H1 (cell line): ENCODE results near the gene USPL1. TPM values are rescaled to one million over a fixed set of nuclear protein-coding genes. Genes with fewer than 3 reads are reported as not detected.

Experiments used
- CTCF ChIA-PET: fragments of 300-600 bp; sonication (Branson Sonifier 250); formaldehyde crosslinking; loops from one replicate; lab custom pipeline; 2021; ENCODE audit not compliant: partially characterized antibody; lab: Charles Lee
- POLR2A ChIA-PET: fragments of 300-600 bp; sonication (Branson Sonifier 250); formaldehyde crosslinking; loops from one replicate; lab custom pipeline; 2021; ENCODE audit warnings: inconsistent platforms; ENCODE audit not compliant: partially characterized antibody; lab: Charles Lee
- DNase-seq, 2 experiments: peaks; one replicate each; pipeline versions ENCODE4 v3.0.0 to v3.0.0-alpha.2; 2010 to 2022; ENCODE audit warnings: low spot score in 2 of 2, low read depth in 1 of 2, mixed read lengths in 1 of 2
- FAIRE-seq: peaks from 2 replicates; lab custom pipeline; 2011; peaks lifted over from hg19 to GRCh38; lab: Jason Lieb, UNC
- H2AFZ ChIP-seq: 2 replicates; pipeline ENCODE4 v1.8.1; 2012; ENCODE audit warnings: low read length, inconsistent platforms
- H2AK5ac ChIP-seq: 2 replicates; pipeline ENCODE4 v1.6.1; 2013; ENCODE audit warnings: low read depth, low read length
- H2BK120ac ChIP-seq: replicated peaks from 2 replicates; pipeline ENCODE3; 2013; ENCODE audit warnings: low read depth, low read length, inconsistent platforms
- H2BK12ac ChIP-seq: 2 replicates; pipeline ENCODE4 v1.6.1; 2013; ENCODE audit warnings: low read depth, low read length
- H2BK15ac ChIP-seq: 2 replicates; pipeline ENCODE4 v1.6.1; 2013; ENCODE audit warnings: low read length
- H2BK20ac ChIP-seq: 2 replicates; pipeline ENCODE4 v1.6.1; 2013; ENCODE audit warnings: low read length
- H2BK5ac ChIP-seq: 2 replicates; pipeline ENCODE4 v1.6.1; 2013; ENCODE audit warnings: low read depth, low read length
- H3K14ac ChIP-seq: 2 replicates; pipeline ENCODE4 v1.6.1; 2013; ENCODE audit warnings: inconsistent platforms; ENCODE audit not compliant: insufficient read length
- H3K18ac ChIP-seq: 2 replicates; pipeline ENCODE4 v1.6.1; 2013; ENCODE audit warnings: low read length; ENCODE audit errors: extremely low read depth
- H3K23ac ChIP-seq: 2 replicates; pipeline ENCODE4 v1.6.1; 2013; ENCODE audit warnings: inconsistent platforms; ENCODE audit not compliant: insufficient read length
- H3K23me2 ChIP-seq: 2 replicates; pipeline ENCODE4 v1.6.1; 2013; ENCODE audit warnings: low read depth, low read length
- H3K27ac ChIP-seq: 2 replicates; pipeline ENCODE4 v1.6.1; 2011; ENCODE audit warnings: low read depth, low read length, inconsistent platforms
- H3K27me3 ChIP-seq, 4 experiments: replicated peaks in 1 of 4; 1 replicate in 1 of 4; 2 replicates in 3 of 4; pipeline versions ENCODE4 v1.6.1 to v1.8.1; 2011 to 2013; ENCODE audit warnings: low read length in 3 of 4, mild to moderate bottlenecking in 3 of 4, inconsistent platforms in 2 of 4, mixed read lengths in 2 of 4, moderate library complexity in 1 of 4; ENCODE audit not compliant: control insufficient read depth in 3 of 4, insufficient read depth in 3 of 4; ENCODE audit errors: extremely low read depth in 1 of 4
- H3K36me3 ChIP-seq, 4 experiments: 2 replicates each; pipeline versions ENCODE4 v1.6.1 to v1.8.1; 2011 to 2013; ENCODE audit warnings: mild to moderate bottlenecking in 4 of 4, low read length in 3 of 4, moderate library complexity in 2 of 4, control low read depth in 1 of 4, inconsistent platforms in 1 of 4; ENCODE audit not compliant: insufficient read depth in 4 of 4, control insufficient read depth in 2 of 4
- H3K4ac ChIP-seq: replicated peaks from 2 replicates; pipeline ENCODE3; 2013; ENCODE audit warnings: low read length, low read depth, mixed read lengths, inconsistent platforms; ENCODE audit not compliant: insufficient read length
- H3K4me1 ChIP-seq, 4 experiments: replicated peaks in 1 of 4; 1 replicate in 1 of 4; 2 replicates in 3 of 4; pipeline versions ENCODE4 v1.6.1 to v1.8.1; 2011 to 2013; ENCODE audit warnings: low read length in 3 of 4, inconsistent platforms in 2 of 4, mixed read lengths in 1 of 4; ENCODE audit not compliant: insufficient read depth in 4 of 4, control insufficient read depth in 3 of 4
- H3K4me2 ChIP-seq, 2 experiments: 2 replicates each; pipeline versions ENCODE4 v1.6.1 to v1.8.1; 2011 to 2013; ENCODE audit warnings: low read depth in 2 of 2, low read length in 2 of 2, control low read depth in 1 of 2, inconsistent platforms in 1 of 2, mild to moderate bottlenecking in 1 of 2; ENCODE audit not compliant: insufficient read depth in 1 of 2
- H3K4me3 ChIP-seq, 4 experiments: fragments of 200-600, 300-600 bp in 1 of 4; sonication (generic), shearing (Covaris generic), sonication (Bioruptor Twin) in 1 of 4; 2 replicates each; pipeline versions ENCODE4 v1.5.1 to v1.8.1; 2011 to 2016; ENCODE audit warnings: low read length in 4 of 4, low read depth in 3 of 4, control low read depth in 2 of 4, inconsistent platforms in 2 of 4, mild to moderate bottlenecking in 2 of 4, mixed read lengths in 1 of 4, moderate library complexity in 1 of 4; ENCODE audit not compliant: insufficient read depth in 2 of 4; ENCODE audit errors: extremely low read depth in 1 of 4
- H3K56ac ChIP-seq: replicated peaks from 2 replicates; pipeline ENCODE3; 2013; ENCODE audit warnings: low read depth, mild to moderate bottlenecking, mixed read lengths, low read length, inconsistent platforms; ENCODE audit not compliant: insufficient read length
- H3K79me1 ChIP-seq: 2 replicates; pipeline ENCODE4 v1.6.1; 2013; ENCODE audit warnings: low read depth, low read length, control low read depth
- H3K79me2 ChIP-seq, 2 experiments: 2 replicates each; pipeline versions ENCODE4 v1.6.1 to v1.8.1; 2012 to 2013; ENCODE audit warnings: low read length in 2 of 2, mild to moderate bottlenecking in 2 of 2, inconsistent platforms in 1 of 2; ENCODE audit not compliant: insufficient read depth in 2 of 2, control insufficient read depth in 1 of 2
- H3K9ac ChIP-seq, 4 experiments: replicated peaks in 1 of 4; 1 replicate in 1 of 4; 2 replicates in 3 of 4; pipeline versions ENCODE4 v1.6.1 to v1.8.1; 2011 to 2013; ENCODE audit warnings: low read depth in 3 of 4, low read length in 3 of 4, control low read depth in 2 of 4, mild to moderate bottlenecking in 2 of 4, moderate library complexity in 2 of 4, inconsistent platforms in 1 of 4; ENCODE audit errors: extremely low read depth in 1 of 4
- H3K9me3 ChIP-seq, 2 experiments: 2 replicates each; pipeline versions ENCODE4 v1.6.1 to v1.8.1; 2012 to 2013; ENCODE audit warnings: mild to moderate bottlenecking in 2 of 2, moderate library complexity in 2 of 2, control low read depth in 1 of 2, inconsistent platforms in 1 of 2, low read depth in 1 of 2, low read length in 1 of 2, mixed read lengths in 1 of 2; ENCODE audit not compliant: insufficient read depth in 2 of 2
- H4K20me1 ChIP-seq, 2 experiments: replicated peaks in 1 of 2; 2 replicates each; pipeline versions ENCODE3 to v1.8.1; 2011 to 2013; ENCODE audit warnings: inconsistent platforms in 2 of 2, low read length in 2 of 2, mild to moderate bottlenecking in 1 of 2; ENCODE audit not compliant: insufficient read depth in 2 of 2, control insufficient read depth in 1 of 2
- H4K5ac ChIP-seq: 2 replicates; pipeline ENCODE4 v1.6.1; 2013; ENCODE audit warnings: low read length, low read depth, mixed read lengths, inconsistent platforms; ENCODE audit not compliant: insufficient read length
- H4K8ac ChIP-seq: 2 replicates; pipeline ENCODE4 v1.8.0; 2013; ENCODE audit warnings: mild to moderate bottlenecking, moderate library complexity, low read length, inconsistent platforms; ENCODE audit not compliant: insufficient read depth; ENCODE audit errors: extremely low read depth
- H4K91ac ChIP-seq: replicated peaks from 2 replicates; pipeline ENCODE3; 2013; ENCODE audit warnings: low read length, mixed read lengths, inconsistent platforms; ENCODE audit not compliant: insufficient read length
- CTCF ChIP-seq, 3 experiments: IDR thresholded peaks; 1 replicate in 2 of 3; 2 replicates in 1 of 3; pipeline versions ENCODE4 v1.5.1 to v1.6.1; 2011; ENCODE audit warnings: low read length in 3 of 3, mild to moderate bottlenecking in 3 of 3, inconsistent platforms in 2 of 3, low read depth in 1 of 3, moderate library complexity in 1 of 3; ENCODE audit not compliant: insufficient read depth in 1 of 3; ENCODE audit errors: control extremely low read depth in 1 of 3
- EZH2 ChIP-seq: fragments of 200-600 bp; sonication (generic); IDR thresholded peaks from 2 replicates; pipeline ENCODE4 v1.7.1; 2012; ENCODE audit warnings: low read depth, mild to moderate bottlenecking, moderate library complexity, low read length, inconsistent platforms; ENCODE audit not compliant: severe bottlenecking
- HDAC6 ChIP-seq: IDR thresholded peaks from one replicate; pipeline ENCODE4 v1.7.1; 2012; ENCODE audit warnings: low read depth, mild to moderate bottlenecking, inconsistent platforms, low read length, moderate library complexity
- KDM5A ChIP-seq: fragments of 200-600 bp; IDR thresholded peaks from 2 replicates; pipeline ENCODE4 v1.7.1; 2012; ENCODE audit warnings: mild to moderate bottlenecking, low read length, inconsistent platforms, mixed read lengths
- NRF1 ChIP-seq: IDR thresholded peaks from 2 replicates; pipeline ENCODE4 v1.6.1; 2011; ENCODE audit warnings: mild to moderate bottlenecking, low read depth, low read length, improper control_type of control experiment
- SAP30 ChIP-seq: fragments of 300-600 bp; sonication (generic); IDR thresholded peaks from 2 replicates; pipeline ENCODE4 v1.7.1; 2012; ENCODE audit warnings: low read length, moderate library complexity, mild to moderate bottlenecking, inconsistent platforms; ENCODE audit not compliant: insufficient read depth, insufficient replicate concordance
- WGBS, 2 experiments: shearing (Covaris generic) in 1 of 2; methylation state at CpG; one replicate each; pipeline versions ENCODE4 v1.1.6 to v1.1.7; 2013 to 2015; ENCODE audit warnings: low lambda C conversion rate in 2 of 2, mixed read lengths in 2 of 2, inconsistent platforms in 1 of 2, low coverage in 1 of 2, missing lambda C conversion rate in 1 of 2; ENCODE audit not compliant: insufficient replicate concordance in 2 of 2, insufficient coverage in 1 of 2, insufficient read length in 1 of 2; ENCODE audit errors: extremely low coverage in 1 of 2, missing lambda C conversion rate in 1 of 2; 5-methylcytosine and 5-hydroxymethylcytosine counted together
- polyA plus RNA-seq, 7 experiments: library from polyadenylated mRNA; depleted of rRNA in 3 of 7; stranded (reverse) in 5 of 7; unstranded in 2 of 7; fragments of >200 nt in 5 of 7; fragments of 200-250 nt in 2 of 7; gene quantifications; 1 replicate in 5 of 7; 2 replicates in 1 of 7; 4 replicates in 1 of 7; pipeline versions ENCODE4 v1.2.1 to v1.2.3, GENCODE V29; 2011 to 2013; ENCODE audit warnings: missing spikeins in 2 of 7, mixed read lengths in 2 of 7
- total RNA-seq: library from RNA; stranded (reverse); fragmentation: NEBNext Ultra II Directional; extraction: Animal tissue kit (Norgen Biotek cat#: 25700); gene quantifications from 2 replicates; pipeline ENCODE4 v1.2.1, GENCODE V29; 2021
- TF ChIP-seq, protein P1 (sequence below): IDR thresholded peaks from 2 replicates; pipeline ENCODE4 v1.6.1; 2011; ENCODE audit warnings: low read depth, mild to moderate bottlenecking, low read length; ENCODE audit not compliant: insufficient read depth

The USPL1 gene
- total and polyA plus RNA-seq, 2 of the 8 experiments (the other 6 are each of a cell fraction or from before 2014, with no cell fraction given) = 6.3 to 17.1 TPM

GRCh38 chr13:30605052-30605451 lies 12.7 kb upstream of the USPL1 start:
- POLR2A ChIA-PET = interaction anchor here (1.5 kb wide), 1 partner anchor 11 kb away, joined by 3 read pairs; no protein-coding TSS in a partner anchor
- no peak for DNase-seq
- WGBS, 2 experiments = 95% methylated on average over 7 of the region's 7 CpGs; no CpG with 5 or more reads in 1 of the 2 experiments

More at GRCh38 chr13:30605052-30605451, 12.7 kb upstream of the USPL1 start:
- no peak overlapping the region for H4K5ac ChIP-seq
- no peak for FAIRE-seq
- no peak overlapping the region for H2AFZ ChIP-seq
- no peaks in the 10 kb centered on the region for H3K36me3 ChIP-seq
- no peak overlapping the region for H2BK20ac ChIP-seq
- no peak overlapping the region for H3K18ac ChIP-seq
- H3K4me3 ChIP-seq = no peak overlapping the region
- H3K4me2 ChIP-seq = no peak overlapping the region
- no peak overlapping the region for H2BK12ac ChIP-seq
- H2BK120ac ChIP-seq = no peak overlapping the region
- no peaks in the 10 kb centered on the region for H3K9me3 ChIP-seq
- H3K14ac ChIP-seq = no peak overlapping the region
- CTCF ChIA-PET = no interaction called here
- H4K20me1 ChIP-seq = no peaks in the 10 kb centered on the region
- no peaks in the 10 kb centered on the region for H3K27me3 ChIP-seq
- no peak overlapping the region for H4K91ac ChIP-seq
- H3K23me2 ChIP-seq = no peaks in the 10 kb centered on the region
- H3K27ac ChIP-seq = no peak overlapping the region
- no peak overlapping the region for H3K23ac ChIP-seq
- H3K79me2 ChIP-seq = no peaks in the 10 kb centered on the region
- H2AK5ac ChIP-seq = no peak overlapping the region; the same call in 1 of the 2 replicates
- H3K79me1 ChIP-seq = no peaks in the 10 kb centered on the region
- H2BK15ac ChIP-seq = no peak overlapping the region
- H4K8ac ChIP-seq = no peak overlapping the region
- H3K4me1 ChIP-seq = peaks cover 0 to 3% (median 0%) of the 10 kb centered on the region in 4 experiments; a peak in 1 of 7 replicates
- TF ChIP-seq SAP30 = no peak
- no peak for TF ChIP-seq HDAC6
- no peak for TF ChIP-seq EZH2
- no peak for TF ChIP-seq KDM5A
- TF ChIP-seq NRF1 = no peak
- no peak for TF ChIP-seq CTCF (IDR thresholded peaks at IDR 0.05; ENCODE audit: control extremely low read depth in 1 of 3, insufficient read depth in 1 of 3, low read depth in 1 of 3, low read length in 3 of 3)
- TF ChIP-seq, protein P1, sequence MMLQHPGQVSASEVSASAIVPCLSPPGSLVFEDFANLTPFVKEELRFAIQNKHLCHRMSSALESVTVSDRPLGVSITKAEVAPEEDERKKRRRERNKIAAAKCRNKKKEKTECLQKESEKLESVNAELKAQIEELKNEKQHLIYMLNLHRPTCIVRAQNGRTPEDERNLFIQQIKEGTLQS = no peak
- H2BK5ac ChIP-seq = no peak overlapping the region
- no peak overlapping the region for H3K56ac ChIP-seq
- no peak overlapping the region for H3K4ac ChIP-seq
- H3K9ac ChIP-seq = no peak overlapping the region
